HepG2 (cell line): ENCODE measurements around the gene CASTOR1. TPM values are rescaled to one million over a fixed set of nuclear protein-coding genes. Genes with fewer than 3 reads are reported as not detected.

Experiments used
- DNMT1 ChIP-seq: sonication (generic); formaldehyde crosslinking; IDR thresholded peaks from 2 replicates; pipeline ENCODE4 v1.5.1; 2020; ENCODE audit warnings: mild to moderate bottlenecking, missing genetic modification reagents
- ELF3 ChIP-seq: IDR thresholded peaks from 2 replicates; pipeline ENCODE4 v1.6.1; 2016; ENCODE audit warnings: missing genetic modification reagents, missing compliant biosample characterization
- IRF2 ChIP-seq: IDR thresholded peaks from 2 replicates; pipeline ENCODE4 v1.6.1; 2018; ENCODE audit warnings: missing genetic modification reagents, missing compliant biosample characterization
- MLLT10 ChIP-seq: sonication (generic); formaldehyde crosslinking; IDR thresholded peaks from 2 replicates; pipeline ENCODE4 v1.4.0; 2020; ENCODE audit warnings: missing genetic modification reagents
- PHF5A ChIP-seq: IDR thresholded peaks from one replicate; pipeline ENCODE4 v1.6.1; 2018; ENCODE audit warnings: low read depth, missing genetic modification reagents; ENCODE audit not compliant: unreplicated experiment
- PRDM15 ChIP-seq: sonication (generic); formaldehyde crosslinking; IDR thresholded peaks from 2 replicates; pipeline ENCODE4 v1.4.0; 2020; ENCODE audit warnings: missing genetic modification reagents
- PREB ChIP-seq: sonication (generic); formaldehyde crosslinking; IDR thresholded peaks from 2 replicates; pipeline ENCODE4 v1.4.0; 2020; ENCODE audit warnings: missing genetic modification reagents
- XRCC5 ChIP-seq: fragments of 200-400 bp; formaldehyde crosslinking; optimal IDR thresholded peaks from 2 replicates; pipeline ENCODE3; 2017; ENCODE audit warnings: mild to moderate bottlenecking, low read length
- ZBTB26 ChIP-seq: IDR thresholded peaks from 2 replicates; pipeline ENCODE4 v1.6.1; 2016; ENCODE audit warnings: missing compliant biosample characterization, missing genetic modification reagents, borderline replicate concordance
- ZBTB4 ChIP-seq: sonication (generic); formaldehyde crosslinking; IDR thresholded peaks from 2 replicates; pipeline ENCODE4 v1.4.0; 2020; ENCODE audit warnings: missing genetic modification reagents, mild to moderate bottlenecking, borderline replicate concordance
- ZNF451 ChIP-seq: sonication (generic); formaldehyde crosslinking; IDR thresholded peaks from 2 replicates; pipeline ENCODE4 v1.5.0; 2020; ENCODE audit warnings: mild to moderate bottlenecking, missing genetic modification reagents
- ZNF468 ChIP-seq: sonication (generic); formaldehyde crosslinking; IDR thresholded peaks from 2 replicates; pipeline ENCODE4 v1.8.0; 2022; ENCODE audit warnings: mild to moderate bottlenecking, moderate library complexity, missing genetic modification reagents
- ZNF577 ChIP-seq: sonication (generic); formaldehyde crosslinking; IDR thresholded peaks from 2 replicates; pipeline ENCODE4 v1.4.0; 2020; ENCODE audit warnings: mild to moderate bottlenecking, low read depth, missing genetic modification reagents, borderline replicate concordance
- ZNF691 ChIP-seq: sonication (generic); formaldehyde crosslinking; IDR thresholded peaks from 2 replicates; pipeline ENCODE4 v1.4.0; 2020; ENCODE audit warnings: missing genetic modification reagents, low read depth, mild to moderate bottlenecking, borderline replicate concordance
- ZNF792 ChIP-seq: IDR thresholded peaks from 2 replicates; pipeline ENCODE4 v1.6.1; 2016
- ZSCAN12 ChIP-seq: sonication (generic); formaldehyde crosslinking; IDR thresholded peaks from 2 replicates; pipeline ENCODE4 v1.9.0; 2021; ENCODE audit warnings: mild to moderate bottlenecking, missing genetic modification reagents
- ZUFSP ChIP-seq: sonication (generic); formaldehyde crosslinking; IDR thresholded peaks from 2 replicates; pipeline ENCODE4 v1.9.0; 2021; ENCODE audit warnings: missing genetic modification reagents, mild to moderate bottlenecking, borderline replicate concordance
- polyA plus RNA-seq, 8 experiments: library from polyadenylated mRNA; depleted of rRNA in 3 of 8; stranded (reverse) in 7 of 8; unstranded in 1 of 8; fragments of >200 nt; fragmentation: Illumina TruSeq in 4 of 8; extraction: Trizol in 4 of 8; gene quantifications; 2 replicates each; pipeline versions ENCODE4 v1.2.1 to v1.2.3, GENCODE V29; 2011 to 2016; ENCODE audit warnings: low read depth in 4 of 8, missing spikeins in 1 of 8, mixed read lengths in 1 of 8; ENCODE audit not compliant: insufficient read depth in 1 of 8
- total RNA-seq, 5 experiments: library from RNA; depleted of rRNA; stranded (reverse); fragments of >200 nt; fragmentation: Illumina TruSeq; extraction: Trizol; gene quantifications; 2 replicates each; pipeline ENCODE4 v1.2.3, GENCODE V29; 2016; ENCODE audit warnings: low read depth in 1 of 5

CASTOR1 gene
- total and polyA plus RNA-seq, 2 of the 13 experiments (the other 11 are each of a cell fraction or from before 2014, with no cell fraction given), result 2.6 to 4.4 TPM

DNA sequence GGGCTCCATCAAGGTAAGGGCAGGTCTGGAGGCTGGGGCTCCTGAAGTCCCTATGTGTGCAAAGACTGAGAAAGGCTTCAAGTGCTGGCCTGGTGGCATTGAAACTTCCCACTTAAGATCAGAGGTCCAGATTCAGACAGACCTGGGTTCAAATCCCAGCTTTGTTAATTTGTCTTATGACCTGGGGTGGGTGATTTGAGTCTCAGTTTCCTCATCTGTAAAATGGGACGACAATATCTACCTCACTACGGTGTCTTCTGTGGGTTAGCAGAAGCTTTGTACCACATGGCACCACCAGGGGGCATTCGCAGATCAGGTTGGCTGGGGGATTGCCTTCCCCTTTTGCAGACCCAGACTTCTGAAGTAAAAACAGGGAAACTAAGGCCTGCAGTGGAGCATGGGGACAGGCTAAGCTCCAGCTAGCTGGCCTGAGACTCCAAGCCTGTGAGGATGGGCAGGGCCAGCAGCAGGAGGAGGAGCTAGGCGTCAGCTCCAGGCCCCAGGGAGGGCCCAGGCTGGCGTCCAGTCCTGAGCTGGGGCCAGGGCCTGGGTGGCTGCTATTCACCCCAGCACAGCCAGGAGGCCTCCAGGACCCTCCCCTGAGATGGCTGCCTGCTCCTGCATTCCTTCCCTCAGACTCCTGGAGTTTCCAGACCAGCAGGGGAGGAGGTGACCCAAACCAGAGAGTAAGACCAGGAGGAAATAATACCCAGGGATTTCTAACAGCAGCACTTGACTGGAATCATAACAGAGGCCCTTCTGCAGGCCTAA lies 1.5 kb downstream of the CASTOR1 start (continued):
- TF ChIP-seq ZUFSP (CRISPR knock-in tag) (no peak), MLLT10 (no peak), ZSCAN12 (CRISPR knock-in tag) (no peak), ZBTB4 (CRISPR knock-in tag) (no peak), PREB (CRISPR knock-in tag) (no peak), PRDM15 (CRISPR knock-in tag) (no peak), ZNF468 (CRISPR knock-in tag) (no peak), ZNF792 (CRISPR knock-in tag) (no peak), PHF5A (no peak), ZNF451 (no peak), DNMT1 (CRISPR knock-in tag) (no peak), XRCC5 (peak; percentile 65), ZNF577 (CRISPR knock-in tag) (no peak), ZBTB26 (CRISPR knock-in tag) (no peak), ELF3 (CRISPR knock-in tag) (no peak), ZNF691 (no peak), IRF2 (CRISPR knock-in tag) (no peak)
